Mesendoderm (in vitro differentiated cells): ENCODE data around the gene NPEPL1.

Experiments used
- DNase-seq: peaks from one replicate; pipeline ENCODE4 v3.0.0; 2013
- H2AK5ac ChIP-seq: 2 replicates; pipeline ENCODE4 v1.6.1; 2013; ENCODE audit warnings: low read length, inconsistent platforms
- H2BK120ac ChIP-seq: 2 replicates; pipeline ENCODE4 v1.6.1; 2013; ENCODE audit warnings: low read depth, mild to moderate bottlenecking, low read length, moderate library complexity, mixed read lengths
- H2BK15ac ChIP-seq: replicated peaks from 2 replicates; pipeline ENCODE4 v1.6.1; 2013; ENCODE audit warnings: low read depth, mild to moderate bottlenecking, moderate library complexity
- H2BK5ac ChIP-seq: 2 replicates; pipeline ENCODE4 v1.6.1; 2013; ENCODE audit warnings: low read length, inconsistent platforms
- H3K18ac ChIP-seq: 2 replicates; pipeline ENCODE4 v1.6.1; 2013; ENCODE audit warnings: mild to moderate bottlenecking, low read length, mixed read lengths
- H3K23ac ChIP-seq: one replicate; pipeline ENCODE4 v1.6.1; 2013; ENCODE audit warnings: low read length
- H3K27ac ChIP-seq: 2 replicates; pipeline ENCODE4 v1.5.1; 2013; ENCODE audit warnings: low read depth, mild to moderate bottlenecking, inconsistent platforms, low read length, moderate library complexity
- H3K27me3 ChIP-seq: 2 replicates; pipeline ENCODE4 v1.6.1; 2013; ENCODE audit warnings: low read length, control low read depth, mild to moderate bottlenecking, inconsistent platforms; ENCODE audit not compliant: insufficient read depth, poor library complexity
- H3K36me3 ChIP-seq: 2 replicates; pipeline ENCODE4 v1.6.1; 2013; ENCODE audit warnings: low read length, inconsistent platforms; ENCODE audit not compliant: control insufficient read depth, insufficient read depth
- H3K4ac ChIP-seq: one replicate; pipeline ENCODE4 v1.6.1; 2013; ENCODE audit warnings: low read depth, mild to moderate bottlenecking, low read length, moderate library complexity
- H3K4me1 ChIP-seq: 2 replicates; pipeline ENCODE4 v1.6.1; 2013; ENCODE audit warnings: low read depth, low read length, inconsistent platforms; ENCODE audit not compliant: control insufficient read depth
- H3K4me2 ChIP-seq: 2 replicates; pipeline ENCODE4 v1.6.1; 2013; ENCODE audit warnings: low read length
- H3K4me3 ChIP-seq: 2 replicates; pipeline ENCODE4 v1.5.1; 2013; ENCODE audit warnings: mild to moderate bottlenecking, low read length
- H3K56ac ChIP-seq: one replicate; pipeline ENCODE4 v1.6.1; 2013; ENCODE audit warnings: low read length
- H3K79me1 ChIP-seq: 2 replicates; pipeline ENCODE4 v1.6.1; 2013; ENCODE audit warnings: low read length, inconsistent platforms
- H3K79me2 ChIP-seq: 2 replicates; pipeline ENCODE4 v1.6.1; 2013; ENCODE audit warnings: mild to moderate bottlenecking, low read length; ENCODE audit not compliant: control insufficient read depth, insufficient read depth
- H3K9ac ChIP-seq: 2 replicates; pipeline ENCODE4 v1.6.1; 2013; ENCODE audit warnings: low read length, inconsistent platforms
- H4K5ac ChIP-seq: one replicate; pipeline ENCODE4 v1.6.1; 2013; ENCODE audit warnings: low read length
- H4K8ac ChIP-seq: one replicate; pipeline ENCODE4 v1.6.1; 2013; ENCODE audit warnings: low read depth, mild to moderate bottlenecking, control low read depth, low read length, moderate library complexity
- WGBS: extraction: QIAGEN DNeasy Blood & Tissue Kit; methylation state at CpG from one replicate; pipeline ENCODE4 v1.1.7; 2013; ENCODE audit warnings: low lambda C conversion rate, missing lambda C conversion rate; ENCODE audit not compliant: insufficient coverage; ENCODE audit errors: extremely low coverage; 5-methylcytosine and 5-hydroxymethylcytosine counted together

Gene NPEPL1

GRCh38 chr20:58718121-58718563 lies 25.5 kb downstream of the NPEPL1 start:
- H2BK5ac ChIP-seq: no peak overlapping the region
- H2AK5ac ChIP-seq: no peak overlapping the region
- H3K79me2 ChIP-seq: no peaks in the 10 kb centered on the region
- H3K4me1 ChIP-seq: no peaks in the 10 kb centered on the region
- H3K36me3 ChIP-seq: no peaks in the 10 kb centered on the region
- WGBS: no CpG with 5 or more reads among the region's 15 CpGs
- no peak overlapping the region for H3K56ac ChIP-seq
- H4K5ac ChIP-seq: no peak overlapping the region
- H3K9ac ChIP-seq: no peak overlapping the region
- H3K27me3 ChIP-seq: no peaks in the 10 kb centered on the region
- H3K4ac ChIP-seq: no peak overlapping the region
- H3K18ac ChIP-seq: no peak overlapping the region
- DNase-seq: no peak
- H3K79me1 ChIP-seq: no peaks in the 10 kb centered on the region
- no peak overlapping the region for H3K23ac ChIP-seq
- H2BK15ac ChIP-seq: no peak overlapping the region
- no peak overlapping the region for H3K27ac ChIP-seq
- no peak overlapping the region for H3K4me2 ChIP-seq
- H2BK120ac ChIP-seq: no peak overlapping the region
- no peak overlapping the region for H4K8ac ChIP-seq
- no peak overlapping the region for H3K4me3 ChIP-seq

GRCh38 chr20:58718729-58719128 lies 26.1 kb downstream of the NPEPL1 start:
- Histone ChIP-seq H3K56ac (no peak overlapping the region), H3K79me1 (no peaks in the 10 kb centered on the region), H3K27me3 (no peaks in the 10 kb centered on the region), H3K4me3 (no peak overlapping the region), H2BK120ac (no peak overlapping the region), H3K36me3 (no peaks in the 10 kb centered on the region), H4K8ac (no peak overlapping the region), H4K5ac (no peak overlapping the region), H2AK5ac (no peak overlapping the region), H3K23ac (no peak overlapping the region), H2BK15ac (no peak overlapping the region), H2BK5ac (no peak overlapping the region), H3K4me1 (no peaks in the 10 kb centered on the region), H3K4ac (no peak overlapping the region), H3K18ac (no peak overlapping the region), H3K27ac (no peak overlapping the region), H3K79me2 (no peaks in the 10 kb centered on the region), H3K9ac (no peak overlapping the region), H3K4me2 (no peak overlapping the region)
- WGBS: no CpG with 5 or more reads among the region's 10 CpGs
- no peak for DNase-seq

DNA sequence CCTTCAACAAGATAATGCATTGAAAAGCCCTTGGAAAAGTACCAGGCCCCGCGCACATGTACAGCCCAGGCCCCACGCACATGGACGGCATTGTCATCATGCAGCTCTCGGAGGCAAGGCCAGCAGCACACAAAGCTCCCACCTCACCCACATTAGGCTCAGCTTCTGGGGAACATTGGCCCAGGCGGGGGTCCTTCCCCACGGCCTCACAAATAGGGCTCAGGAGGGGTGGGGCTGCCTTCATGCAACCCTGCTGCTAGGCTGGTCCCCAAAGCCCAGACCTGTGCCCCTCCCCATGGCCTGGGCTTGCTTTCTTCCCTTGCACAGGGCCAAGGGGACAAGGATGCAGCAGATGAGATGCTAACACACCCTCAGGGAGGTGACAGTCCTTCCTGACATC lies 26.7 kb downstream of the NPEPL1 start:
- no peak overlapping the region for H2AK5ac ChIP-seq
- no peaks in the 10 kb centered on the region for H3K79me1 ChIP-seq
- no peaks in the 10 kb centered on the region for H3K79me2 ChIP-seq
- H4K5ac ChIP-seq: no peak overlapping the region
- no peak overlapping the region for H4K8ac ChIP-seq
- no peak overlapping the region for H2BK5ac ChIP-seq
- no peak overlapping the region for H3K9ac ChIP-seq
- no peak overlapping the region for H3K18ac ChIP-seq
- DNase-seq: no peak
- H3K4me3 ChIP-seq: no peak overlapping the region
- no peak overlapping the region for H3K27ac ChIP-seq
- no peaks in the 10 kb centered on the region for H3K36me3 ChIP-seq
- no peak overlapping the region for H3K56ac ChIP-seq
- H3K4me1 ChIP-seq: no peaks in the 10 kb centered on the region
- H2BK15ac ChIP-seq: no peak overlapping the region
- H3K27me3 ChIP-seq: no peaks in the 10 kb centered on the region
- no peak overlapping the region for H3K4me2 ChIP-seq
- H3K4ac ChIP-seq: no peak overlapping the region
- H3K23ac ChIP-seq: no peak overlapping the region
- H2BK120ac ChIP-seq: no peak overlapping the region
- no CpG with 5 or more reads among the region's 7 CpGs for WGBS

- no CpG with 5 or more reads among the region's 6 CpGs for WGBS
- Histone ChIP-seq H3K9ac (no peak overlapping the region), H3K4me3 (no peak overlapping the region), H3K27me3 (no peaks in the 10 kb centered on the region), H2BK15ac (no peak overlapping the region), H4K5ac (no peak overlapping the region), H3K36me3 (no peaks in the 10 kb centered on the region), H3K23ac (no peak overlapping the region), H2BK5ac (no peak overlapping the region), H3K4ac (no peak overlapping the region), H2BK120ac (no peak overlapping the region), H4K8ac (no peak overlapping the region), H3K79me1 (no peaks in the 10 kb centered on the region), H3K56ac (no peak overlapping the region), H3K4me2 (no peak overlapping the region), H3K27ac (no peak overlapping the region), H2AK5ac (no peak overlapping the region), H3K79me2 (no peaks in the 10 kb centered on the region), H3K18ac (no peak overlapping the region), H3K4me1 (no peaks in the 10 kb centered on the region)
- no peak for DNase-seq
These were observed 27.4 kb downstream of the NPEPL1 start for GRCh38 chr20:58719971-58720371.

- Histone ChIP-seq H3K4me3 (no peak overlapping the region), H4K8ac (no peak overlapping the region), H4K5ac (no peak overlapping the region), H2BK5ac (no peak overlapping the region), H3K27ac (no peak overlapping the region), H3K4ac (no peak overlapping the region), H2BK120ac (no peak overlapping the region), H3K4me1 (no peaks in the 10 kb centered on the region), H3K23ac (no peak overlapping the region), H2AK5ac (no peak overlapping the region), H3K36me3 (no peaks in the 10 kb centered on the region), H3K56ac (no peak overlapping the region), H3K9ac (no peak overlapping the region), H2BK15ac (no peak overlapping the region), H3K79me2 (no peaks in the 10 kb centered on the region), H3K79me1 (no peaks in the 10 kb centered on the region), H3K18ac (no peak overlapping the region), H3K27me3 (no peaks in the 10 kb centered on the region), H3K4me2 (no peak overlapping the region)
- WGBS: no CpG with 5 or more reads among the region's 14 CpGs
- no peak for DNase-seq
These were observed 28.3 kb downstream of the NPEPL1 start for GRCh38 chr20:58720890-58721289.

DNA sequence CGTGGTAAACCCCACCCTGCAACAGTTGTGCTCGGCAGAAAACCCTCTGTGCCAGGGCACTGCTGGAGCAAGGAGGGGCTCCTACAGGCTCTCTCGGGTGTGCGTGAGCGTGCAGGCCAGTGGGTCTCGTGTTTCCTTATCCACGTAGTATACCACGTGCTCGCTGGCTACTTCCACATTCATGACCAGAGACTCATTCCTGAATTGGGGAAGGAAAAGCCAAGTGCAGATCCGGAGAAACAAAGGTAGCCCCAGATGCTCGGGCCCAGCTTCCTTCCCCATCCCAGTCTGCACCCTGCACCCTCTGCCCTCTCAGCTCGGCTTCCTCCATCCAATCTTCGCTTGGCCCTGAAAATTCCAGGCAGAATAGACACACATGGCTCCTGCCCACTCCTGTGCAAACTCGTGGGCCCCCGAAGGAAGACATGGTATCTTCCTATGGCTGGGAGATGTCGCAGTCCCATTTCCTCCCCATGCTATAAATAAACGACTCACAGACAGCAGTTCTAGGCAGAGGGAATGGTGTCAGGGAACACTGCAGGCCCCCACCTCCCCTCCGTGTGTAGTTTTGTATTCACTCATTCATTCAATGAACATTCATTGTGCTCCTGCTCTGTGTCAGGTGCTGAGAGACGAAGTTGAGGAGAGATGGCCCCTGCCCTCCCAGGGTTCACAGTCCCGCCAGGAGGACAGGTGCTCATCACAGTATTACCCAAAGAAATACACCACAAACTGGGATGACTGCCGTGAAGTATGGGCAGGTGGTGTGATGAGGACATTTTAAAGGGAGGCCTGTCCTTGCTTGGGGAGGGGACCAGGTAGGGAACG lies 29.6 kb downstream of the NPEPL1 start:
- no peak for DNase-seq
- H3K4me1 ChIP-seq: no peaks in the 10 kb centered on the region
- no peak overlapping the region for H2BK5ac ChIP-seq
- H3K79me1 ChIP-seq: no peaks in the 10 kb centered on the region
- H3K4me3 ChIP-seq: no peak overlapping the region
- no peak overlapping the region for H3K23ac ChIP-seq
- H2BK120ac ChIP-seq: no peak overlapping the region
- no peak overlapping the region for H3K4me2 ChIP-seq
- no peak overlapping the region for H2BK15ac ChIP-seq
- no peak overlapping the region for H3K27ac ChIP-seq
- no peak overlapping the region for H4K5ac ChIP-seq
- no peaks in the 10 kb centered on the region for H3K36me3 ChIP-seq
- H3K9ac ChIP-seq: no peak overlapping the region
- H3K27me3 ChIP-seq: no peaks in the 10 kb centered on the region
- no peak overlapping the region for H3K18ac ChIP-seq
- no peak overlapping the region for H4K8ac ChIP-seq
- no CpG with 5 or more reads among the region's 22 CpGs for WGBS
- H2AK5ac ChIP-seq: no peak overlapping the region
- no peaks in the 10 kb centered on the region for H3K79me2 ChIP-seq
- H3K56ac ChIP-seq: no peak overlapping the region
- no peak overlapping the region for H3K4ac ChIP-seq
